ENCODE measurements around the gene GXYLT1.

DNA sequence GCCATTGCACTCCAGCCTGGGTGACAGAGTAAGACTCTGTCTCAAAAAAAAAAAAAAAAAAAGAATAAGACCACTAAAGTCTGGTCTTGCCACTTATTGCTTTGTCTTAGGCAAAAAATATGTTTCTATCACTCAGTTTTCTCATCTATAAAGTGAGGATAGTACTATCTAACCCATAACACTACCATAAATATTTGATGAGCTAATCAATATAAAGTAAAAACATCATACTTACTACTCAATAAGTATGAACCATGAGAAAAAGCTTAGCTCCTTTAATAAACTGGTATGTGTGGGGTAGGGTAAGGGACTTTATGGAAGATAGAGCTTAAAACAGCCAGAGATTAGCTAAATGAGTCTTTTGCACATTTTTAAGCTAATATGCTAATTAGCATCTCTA is 85.5 kb downstream of the GXYLT1 start:
- no peak for TF ChIP-seq CTCF (IDR thresholded peaks at IDR 0.05; ENCODE audit: low read depth, low read length)
- TF ChIP-seq EZH2phosphoT487 (IDR thresholded peaks at IDR 0.05; ENCODE audit: low read depth): no peak

Measured in OCI-LY3 (cell line).